Measurements from ENCODE around the gene EPN3. TPM values are rescaled to one million over a fixed set of nuclear protein-coding genes. Genes with fewer than 3 reads are reported as not detected.

The EPN3 gene
- total RNA-seq, 1 experiment from 2014 or later = 17.8 TPM

DNA sequence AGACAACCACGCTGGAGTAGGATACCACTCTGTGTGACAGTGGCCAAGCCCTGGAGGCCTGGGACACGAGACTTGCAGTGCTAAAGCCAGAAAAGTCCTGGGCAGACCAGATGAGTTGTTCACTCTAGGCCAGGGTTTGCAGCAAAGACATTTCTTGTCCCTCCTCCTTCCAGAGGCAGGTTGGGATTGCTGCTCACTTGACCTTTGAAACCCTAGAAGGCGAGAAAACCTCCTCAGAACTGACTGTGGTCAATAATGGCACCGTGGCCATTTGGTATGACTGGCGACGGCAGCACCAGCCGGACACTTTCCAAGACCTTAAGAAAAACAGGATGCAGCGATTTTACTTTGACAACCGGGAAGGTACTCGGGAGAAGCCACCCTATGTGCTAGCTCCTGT is 9.8 kb upstream of the EPN3 start:
- intact Hi-C loops (cut with micrococcal nuclease) = no loop called here
- no peaks in the 10 kb centered on the region for H3K79me2 ChIP-seq (ENCODE audit: insufficient read depth, low read length)
- no TSS peak for BruUV-seq (replicated peaks)
- no peaks in the 10 kb centered on the region for H4K20me1 ChIP-seq (ENCODE audit: insufficient read depth)
- POLR2A ChIA-PET = no interaction called here
- no peak overlapping the region for H3K4me2 ChIP-seq (ENCODE audit: low read length)
- H3K4me1 ChIP-seq (ENCODE audit: control insufficient read depth in 1 of 2, insufficient read depth in 2 of 2, low read length in 2 of 2) = peaks cover 0 to 4% of the 10 kb centered on the region in 2 experiments; a peak in 1 of 4 replicates
- RAD21 ChIA-PET (ENCODE audit: low non-redundant PET in 1 of 2, low total read pairs in 2 of 2, uncharacterized antibody in 2 of 2, unreplicated experiment in 2 of 2) = no interaction called here
- H2AFZ ChIP-seq (ENCODE audit: low read depth, low read length, poor library complexity, severe bottlenecking) = no peak overlapping the region
- CTCF ChIA-PET = no interaction called here
- DNase-seq (ENCODE audit: low read depth, low spot score) (no peak), ATAC-seq (no peak)
- TF ChIP-seq SP1 (IDR thresholded peaks at IDR 0.05; ENCODE audit: low read depth) (no peak), EZH2phosphoT487 (IDR thresholded peaks at IDR 0.05; ENCODE audit: borderline replicate concordance) (no peak), REST (IDR thresholded peaks at IDR 0.05; ENCODE audit: low read depth) (no peak), FOSL1 (IDR thresholded peaks at IDR 0.05; ENCODE audit: low read depth) (no peak), POLR2AphosphoS5 (IDR thresholded peaks at IDR 0.05; ENCODE audit: low read depth, low read length) (no peak), POLR2A (IDR thresholded peaks at IDR 0.05; ENCODE audit: borderline replicate concordance, extremely low read depth, insufficient read depth, insufficient read length) (no peak), ZFX (IDR thresholded peaks at IDR 0.05) (no peak), TCF7L2 (IDR thresholded peaks at IDR 0.05; ENCODE audit: borderline replicate concordance, extremely low read depth, insufficient read depth, insufficient read length) (no peak), SRF (IDR thresholded peaks at IDR 0.05; ENCODE audit: low read depth) (no peak), YY1 (IDR thresholded peaks at IDR 0.05; ENCODE audit: extremely low read depth, insufficient replicate concordance, low read depth, low read length) (no peak)
- TF ChIP-seq, protein P1, sequence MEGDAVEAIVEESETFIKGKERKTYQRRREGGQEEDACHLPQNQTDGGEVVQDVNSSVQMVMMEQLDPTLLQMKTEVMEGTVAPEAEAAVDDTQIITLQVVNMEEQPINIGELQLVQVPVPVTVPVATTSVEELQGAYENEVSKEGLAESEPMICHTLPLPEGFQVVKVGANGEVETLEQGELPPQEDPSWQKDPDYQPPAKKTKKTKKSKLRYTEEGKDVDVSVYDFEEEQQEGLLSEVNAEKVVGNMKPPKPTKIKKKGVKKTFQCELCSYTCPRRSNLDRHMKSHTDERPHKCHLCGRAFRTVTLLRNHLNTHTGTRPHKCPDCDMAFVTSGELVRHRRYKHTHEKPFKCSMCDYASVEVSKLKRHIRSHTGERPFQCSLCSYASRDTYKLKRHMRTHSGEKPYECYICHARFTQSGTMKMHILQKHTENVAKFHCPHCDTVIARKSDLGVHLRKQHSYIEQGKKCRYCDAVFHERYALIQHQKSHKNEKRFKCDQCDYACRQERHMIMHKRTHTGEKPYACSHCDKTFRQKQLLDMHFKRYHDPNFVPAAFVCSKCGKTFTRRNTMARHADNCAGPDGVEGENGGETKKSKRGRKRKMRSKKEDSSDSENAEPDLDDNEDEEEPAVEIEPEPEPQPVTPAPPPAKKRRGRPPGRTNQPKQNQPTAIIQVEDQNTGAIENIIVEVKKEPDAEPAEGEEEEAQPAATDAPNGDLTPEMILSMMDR (IDR thresholded peaks at IDR 0.05 in 2 of 3, conservative IDR thresholded peaks at IDR 0.05 in 1 of 3; ENCODE audit: borderline replicate concordance in 1 of 3, insufficient read depth in 1 of 3, low read depth in 2 of 3, low read length in 2 of 3) = no peak
- TF ChIP-seq, protein P2, sequence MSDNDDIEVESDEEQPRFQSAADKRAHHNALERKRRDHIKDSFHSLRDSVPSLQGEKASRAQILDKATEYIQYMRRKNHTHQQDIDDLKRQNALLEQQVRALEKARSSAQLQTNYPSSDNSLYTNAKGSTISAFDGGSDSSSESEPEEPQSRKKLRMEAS (IDR thresholded peaks at IDR 0.05) = no peak
- TF ChIP-seq, protein P3, sequence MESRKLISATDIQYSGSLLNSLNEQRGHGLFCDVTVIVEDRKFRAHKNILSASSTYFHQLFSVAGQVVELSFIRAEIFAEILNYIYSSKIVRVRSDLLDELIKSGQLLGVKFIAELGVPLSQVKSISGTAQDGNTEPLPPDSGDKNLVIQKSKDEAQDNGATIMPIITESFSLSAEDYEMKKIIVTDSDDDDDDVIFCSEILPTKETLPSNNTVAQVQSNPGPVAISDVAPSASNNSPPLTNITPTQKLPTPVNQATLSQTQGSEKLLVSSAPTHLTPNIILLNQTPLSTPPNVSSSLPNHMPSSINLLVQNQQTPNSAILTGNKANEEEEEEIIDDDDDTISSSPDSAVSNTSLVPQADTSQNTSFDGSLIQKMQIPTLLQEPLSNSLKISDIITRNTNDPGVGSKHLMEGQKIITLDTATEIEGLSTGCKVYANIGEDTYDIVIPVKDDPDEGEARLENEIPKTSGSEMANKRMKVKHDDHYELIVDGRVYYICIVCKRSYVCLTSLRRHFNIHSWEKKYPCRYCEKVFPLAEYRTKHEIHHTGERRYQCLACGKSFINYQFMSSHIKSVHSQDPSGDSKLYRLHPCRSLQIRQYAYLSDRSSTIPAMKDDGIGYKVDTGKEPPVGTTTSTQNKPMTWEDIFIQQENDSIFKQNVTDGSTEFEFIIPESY (IDR thresholded peaks at IDR 0.05; ENCODE audit: extremely low read depth, insufficient replicate concordance, low read length) = no peak
- no peaks in the 10 kb centered on the region for H3K9me2 ChIP-seq (ENCODE audit: insufficient read depth)
- H3K36me3 ChIP-seq (ENCODE audit: control insufficient read depth in 1 of 2, insufficient read depth in 2 of 2, low read length in 2 of 2) = no peaks in the 10 kb centered on the region
- H3K9ac ChIP-seq (ENCODE audit: low read length) = no peak overlapping the region
- no peak overlapping the region for H3K27ac ChIP-seq (ENCODE audit: low read depth, low read length)
- no peak overlapping the region for H3K4me3 ChIP-seq (replicated peaks in 1 of 2; ENCODE audit: low read depth in 1 of 2, low read length in 2 of 2)
- no peaks in the 10 kb centered on the region for H3K27me3 ChIP-seq (ENCODE audit: insufficient read depth, low read length)
- H3K9me3 ChIP-seq (ENCODE audit: control insufficient read depth in 1 of 2, insufficient read depth in 1 of 2, low read depth in 1 of 2, low read length in 2 of 2) = no peaks in the 10 kb centered on the region
